Measurements from ENCODE around the gene DCST1. TPM values are rescaled to one million over a fixed set of nuclear protein-coding genes. Genes with fewer than 3 reads are reported as not detected.

DCST1 gene
- total RNA-seq, 1 experiment from 2014 or later, result 0.17 TPM

- TF ChIP-seq, protein P1, sequence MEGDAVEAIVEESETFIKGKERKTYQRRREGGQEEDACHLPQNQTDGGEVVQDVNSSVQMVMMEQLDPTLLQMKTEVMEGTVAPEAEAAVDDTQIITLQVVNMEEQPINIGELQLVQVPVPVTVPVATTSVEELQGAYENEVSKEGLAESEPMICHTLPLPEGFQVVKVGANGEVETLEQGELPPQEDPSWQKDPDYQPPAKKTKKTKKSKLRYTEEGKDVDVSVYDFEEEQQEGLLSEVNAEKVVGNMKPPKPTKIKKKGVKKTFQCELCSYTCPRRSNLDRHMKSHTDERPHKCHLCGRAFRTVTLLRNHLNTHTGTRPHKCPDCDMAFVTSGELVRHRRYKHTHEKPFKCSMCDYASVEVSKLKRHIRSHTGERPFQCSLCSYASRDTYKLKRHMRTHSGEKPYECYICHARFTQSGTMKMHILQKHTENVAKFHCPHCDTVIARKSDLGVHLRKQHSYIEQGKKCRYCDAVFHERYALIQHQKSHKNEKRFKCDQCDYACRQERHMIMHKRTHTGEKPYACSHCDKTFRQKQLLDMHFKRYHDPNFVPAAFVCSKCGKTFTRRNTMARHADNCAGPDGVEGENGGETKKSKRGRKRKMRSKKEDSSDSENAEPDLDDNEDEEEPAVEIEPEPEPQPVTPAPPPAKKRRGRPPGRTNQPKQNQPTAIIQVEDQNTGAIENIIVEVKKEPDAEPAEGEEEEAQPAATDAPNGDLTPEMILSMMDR (IDR thresholded peaks at IDR 0.05; ENCODE audit: unreplicated experiment), result no peak
- CTCF ChIA-PET, result interaction anchor here (0.7 to 2.0 kb wide), 4 partner anchors 11 to 69 kb away, joined by 3 to 15 read pairs (median 4); partner anchors contain the start of gene ADAM15
- H3K4me1 Mint-ChIP-seq (ENCODE audit: low read depth, unreplicated experiment), result peaks cover 18% of the 10 kb centered on the region
- BruUV-seq (replicated peaks), result no TSS peak
- H3K27ac Mint-ChIP-seq (ENCODE audit: unreplicated experiment), result no peak overlapping the region
- H3K27me3 Mint-ChIP-seq (ENCODE audit: unreplicated experiment), result peaks cover 43% of the 10 kb centered on the region
- intact Hi-C loops (cut with micrococcal nuclease; ENCODE audit: unreplicated experiment), result no loop called here
- H3K9me3 Mint-ChIP-seq (ENCODE audit: low read depth, unreplicated experiment), result no peaks in the 10 kb centered on the region
- no peak for DNase-seq
- H3K4me3 Mint-ChIP-seq (ENCODE audit: low read depth, unreplicated experiment), result peak overlapping the region; percentile 31
- H3K36me3 Mint-ChIP-seq (ENCODE audit: insufficient read depth, unreplicated experiment), result peaks cover 39% of the 10 kb centered on the region
Measured at GRCh38 chr1:155070158-155070621, 36.6 kb downstream of the DCST1 start.

DNA sequence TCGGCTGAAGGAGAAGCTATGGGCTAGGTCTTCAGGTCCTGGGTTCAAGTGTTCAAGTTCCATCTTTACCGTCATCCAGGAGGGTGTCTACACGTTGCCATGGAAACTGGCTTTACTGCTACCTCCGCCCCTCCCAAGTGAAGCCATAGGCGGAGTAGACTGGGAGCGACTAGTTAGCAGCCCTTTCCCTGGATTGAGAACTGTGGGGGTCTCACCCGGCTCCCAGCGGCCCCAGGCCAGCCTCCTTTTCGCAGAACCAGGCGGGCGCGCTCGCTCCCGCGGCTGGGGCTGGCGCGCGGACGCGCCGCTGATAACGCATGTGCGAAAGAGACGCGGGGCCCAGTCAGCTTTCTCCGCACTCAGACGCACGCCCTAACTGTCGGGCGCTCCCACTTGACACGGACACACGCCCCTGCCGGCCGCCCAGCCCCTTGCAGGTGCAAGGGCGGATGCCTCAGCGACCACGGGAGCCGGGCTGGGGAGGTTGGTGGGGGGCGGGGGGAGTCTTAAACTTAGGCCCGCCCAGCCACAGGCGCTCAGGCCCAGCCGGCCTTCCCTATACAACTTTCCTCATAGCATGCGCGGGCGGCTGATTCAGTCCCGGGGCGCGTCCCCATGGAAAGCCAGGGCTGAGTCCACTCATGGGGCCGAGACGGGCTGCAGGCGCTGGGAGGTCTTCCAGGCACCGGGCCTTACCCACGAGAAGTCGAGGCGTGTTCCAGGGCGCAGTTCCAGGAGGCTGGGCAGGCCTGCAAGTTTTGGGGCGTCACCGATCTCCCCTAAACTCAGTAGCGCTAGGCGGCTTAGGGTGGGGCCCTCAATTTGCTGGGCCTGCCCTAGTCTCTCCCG is 37.3 kb downstream of the DCST1 start:
- H3K9me3 Mint-ChIP-seq (ENCODE audit: low read depth, unreplicated experiment), result no peaks in the 10 kb centered on the region
- CTCF ChIA-PET, result interaction anchor here (0.7 to 2.0 kb wide), 3 partner anchors 10 to 70 kb away, joined by 3 to 15 read pairs (median 6); no protein-coding TSS in a partner anchor
- H3K27ac Mint-ChIP-seq (ENCODE audit: unreplicated experiment), result peak overlapping the region; percentile 17
- H3K27me3 Mint-ChIP-seq (ENCODE audit: unreplicated experiment), result peaks cover 50% of the 10 kb centered on the region
- peak; percentile 87 for DNase-seq
- intact Hi-C loops (cut with micrococcal nuclease; ENCODE audit: unreplicated experiment), result no loop called here
- peaks cover 18% of the 10 kb centered on the region for H3K4me1 Mint-ChIP-seq (ENCODE audit: low read depth, unreplicated experiment)
- TF ChIP-seq, protein P1 (IDR thresholded peaks at IDR 0.05; ENCODE audit: unreplicated experiment), result peak; percentile 71
- peaks cover 38% of the 10 kb centered on the region for H3K36me3 Mint-ChIP-seq (ENCODE audit: insufficient read depth, unreplicated experiment)
- H3K4me3 Mint-ChIP-seq (ENCODE audit: low read depth, unreplicated experiment), result peak overlapping the region; percentile 31
- BruUV-seq (replicated peaks), result no TSS peak

DNA sequence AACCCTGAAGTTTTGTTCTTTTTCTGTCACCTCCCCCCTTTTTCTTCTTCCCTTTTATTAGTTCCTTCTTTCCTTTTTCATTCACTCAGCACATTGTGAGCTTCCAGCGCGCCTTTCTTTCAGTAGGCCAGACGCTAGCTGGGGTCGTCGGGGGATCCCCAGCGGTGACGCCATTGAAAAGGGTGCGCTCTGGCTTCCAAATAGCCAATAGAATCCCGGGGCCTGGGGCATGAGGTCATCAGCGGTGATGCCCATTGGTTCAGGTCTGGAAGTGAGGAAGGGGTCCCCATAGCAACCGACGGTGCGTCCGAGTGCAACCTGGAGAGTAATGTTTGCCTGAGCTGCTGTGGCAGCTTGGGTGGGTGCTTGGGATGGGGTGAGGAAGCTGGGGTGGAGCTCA is 38.1 kb downstream of the DCST1 start:
- Mint-ChIP-seq H3K27ac (ENCODE audit: unreplicated experiment) (peak overlapping the region; percentile 17), H3K4me3 (ENCODE audit: low read depth, unreplicated experiment) (peak overlapping the region; percentile 31), H3K9me3 (ENCODE audit: low read depth, unreplicated experiment) (no peaks in the 10 kb centered on the region), H3K27me3 (ENCODE audit: unreplicated experiment) (peaks cover 53% of the 10 kb centered on the region), H3K36me3 (ENCODE audit: insufficient read depth, unreplicated experiment) (peaks cover 34% of the 10 kb centered on the region), H3K4me1 (ENCODE audit: low read depth, unreplicated experiment) (peaks cover 18% of the 10 kb centered on the region)
- TF ChIP-seq, protein P1 (IDR thresholded peaks at IDR 0.05; ENCODE audit: unreplicated experiment), result no peak
- CTCF ChIA-PET, result no interaction called here
- no TSS peak for BruUV-seq (replicated peaks)
- no peak for DNase-seq
- intact Hi-C loops (cut with micrococcal nuclease; ENCODE audit: unreplicated experiment), result no loop called here

DNA sequence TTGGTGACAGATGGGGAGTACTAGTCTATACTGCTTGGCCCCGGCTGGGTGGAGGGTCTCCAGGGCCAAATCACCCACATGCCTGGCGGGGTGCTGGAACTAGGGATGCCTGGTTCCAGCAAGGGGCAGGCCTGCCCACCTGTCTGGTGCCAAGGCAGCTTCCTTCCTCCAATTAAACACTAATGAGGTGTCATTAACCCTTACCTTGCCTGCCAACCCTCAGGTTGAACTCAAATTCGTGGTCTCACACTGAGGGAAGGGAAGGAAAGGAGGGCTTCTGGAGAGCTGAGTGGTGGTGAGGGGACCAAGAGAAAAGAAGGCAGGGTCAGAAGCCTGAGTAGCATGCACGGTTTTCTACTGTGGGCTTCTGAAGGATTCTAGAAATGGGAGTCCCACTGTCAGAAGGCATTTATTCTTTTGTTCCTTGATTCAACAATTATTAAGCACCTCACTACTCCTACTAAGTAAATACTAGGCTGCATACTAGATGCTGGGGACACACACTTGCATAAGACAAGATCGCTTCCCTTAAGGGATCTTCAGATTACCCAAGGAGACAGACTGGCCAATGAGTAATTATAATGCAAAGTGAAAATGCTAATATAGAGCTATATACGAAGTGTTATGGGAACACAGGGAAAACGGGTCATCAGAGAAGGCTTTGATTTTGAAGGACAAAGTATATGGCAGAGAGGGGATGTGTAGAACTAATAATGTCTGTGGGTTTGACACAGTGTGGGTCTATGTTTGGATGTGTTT is 39.1 kb downstream of the DCST1 start:
- Mint-ChIP-seq H3K36me3 (ENCODE audit: insufficient read depth, unreplicated experiment) (peaks cover 33% of the 10 kb centered on the region), H3K27ac (ENCODE audit: unreplicated experiment) (no peak overlapping the region), H3K4me3 (ENCODE audit: low read depth, unreplicated experiment) (no peak overlapping the region), H3K27me3 (ENCODE audit: unreplicated experiment) (peaks cover 61% of the 10 kb centered on the region), H3K4me1 (ENCODE audit: low read depth, unreplicated experiment) (peaks cover 24% of the 10 kb centered on the region), H3K9me3 (ENCODE audit: low read depth, unreplicated experiment) (no peaks in the 10 kb centered on the region)
- no TSS peak for BruUV-seq (replicated peaks)
- intact Hi-C loops (cut with micrococcal nuclease; ENCODE audit: unreplicated experiment), result no loop called here
- CTCF ChIA-PET, result interaction anchor here (0.6 kb wide), 1 partner anchor 1040 kb away, joined by 4 read pairs; no protein-coding TSS in a partner anchor
- TF ChIP-seq, protein P1 (IDR thresholded peaks at IDR 0.05; ENCODE audit: unreplicated experiment), result no peak
- DNase-seq, result no peak
